ENCODE data around the gene STX2.

Gene STX2

GRCh38 chr12:130838284-130838950, 633 bp downstream of the STX2 start:
- TF ChIP-seq CTCF (IDR thresholded peaks at IDR 0.05; ENCODE audit: insufficient read depth, low read depth, low read length, missing control alignments) = no peak
- DNase-seq (ENCODE audit: low read depth) = peak; percentile 35
- H3K4me3 ChIP-seq (ENCODE audit: low read length) = peak overlapping the region; percentile 52

GRCh38 chr12:130835436-130835835, 3.6 kb downstream of the STX2 start:
- no peak for DNase-seq (ENCODE audit: low read depth)
- no peak overlapping the region for H3K4me3 ChIP-seq (ENCODE audit: low read length)

GRCh38 chr12:130835011-130835410, 4.0 kb downstream of the STX2 start:
- TF ChIP-seq CTCF (IDR thresholded peaks at IDR 0.05; ENCODE audit: insufficient read depth, low read depth, low read length, missing control alignments) = no peak
- H3K4me3 ChIP-seq (ENCODE audit: low read length) = no peak overlapping the region
- no peak for DNase-seq (ENCODE audit: low read depth)

More at GRCh38 chr12:130835436-130835835, 3.6 kb downstream of the STX2 start:
- TF ChIP-seq CTCF (IDR thresholded peaks at IDR 0.05; ENCODE audit: insufficient read depth, low read depth, low read length, missing control alignments) = no peak

GRCh38 chr12:130832561-130833209, 6.4 kb downstream of the STX2 start:
- H3K4me3 ChIP-seq (ENCODE audit: low read length) = no peak overlapping the region
- peak; percentile 72 for DNase-seq (ENCODE audit: low read depth)
- TF ChIP-seq CTCF (IDR thresholded peaks at IDR 0.05; ENCODE audit: insufficient read depth, low read depth, low read length, missing control alignments) = no peak

- no peak for TF ChIP-seq CTCF (IDR thresholded peaks at IDR 0.05; ENCODE audit: insufficient read depth, low read depth, low read length, missing control alignments)
- DNase-seq (ENCODE audit: low read depth) = no peak
- H3K4me3 ChIP-seq (ENCODE audit: low read length) = no peak overlapping the region
Measured at GRCh38 chr12:130831876-130832405, 7.1 kb downstream of the STX2 start.

GRCh38 chr12:130831246-130831645, 7.8 kb downstream of the STX2 start:
- TF ChIP-seq CTCF (IDR thresholded peaks at IDR 0.05; ENCODE audit: insufficient read depth, low read depth, low read length, missing control alignments) = no peak
- H3K4me3 ChIP-seq (ENCODE audit: low read length) = no peak overlapping the region
- DNase-seq (ENCODE audit: low read depth) = no peak

Data from epithelial cell of esophagus (primary cell).